Peyer's patch (tissue), 4 donors: ENCODE measurements around the gene MLLT10. TPM values are rescaled to one million over a fixed set of nuclear protein-coding genes. Genes with fewer than 3 reads are reported as not detected.

Source experiments
- DNase-seq, 3 donors: peaks; one replicate each; pipeline ENCODE4 v3.0.0-alpha.2; 2017 to 2019
- H3K27ac ChIP-seq, 4 donors: fragments of 200-600 bp; sonication (generic); one replicate each; pipeline ENCODE4 v1.5.1; 2016 to 2019
- H3K27me3 ChIP-seq, 2 donors: fragments of 200-600 bp; sonication (generic); one replicate each; pipeline ENCODE4 v1.5.1; 2019
- H3K36me3 ChIP-seq, 3 donors: fragments of 200-600 bp; sonication (generic); one replicate each; pipeline ENCODE4 v1.5.1; 2016 to 2019
- H3K4me1 ChIP-seq, 4 donors: fragments of 200-600 bp; sonication (generic); one replicate each; pipeline ENCODE4 v1.5.1; 2016 to 2019
- H3K4me3 ChIP-seq, 4 donors: fragments of 200-600 bp; sonication (generic); 1 replicate in 3 of 4; 2 replicates in 1 of 4; pipeline ENCODE4 v1.5.1; 2016 to 2019; ENCODE audit warnings: mild to moderate bottlenecking in 1 of 4
- H3K9me3 ChIP-seq, 4 donors: fragments of 200-600 bp; sonication (generic); one replicate each; pipeline ENCODE4 v1.5.1; 2016 to 2019; ENCODE audit warnings: mild to moderate bottlenecking in 1 of 4
- CTCF ChIP-seq, 6 experiments: fragments of 450-650 bp in 4 of 6; fragments of 200-600 bp in 2 of 6; sonication (generic) in 1 of 6; IDR thresholded peaks; one replicate each; pipeline ENCODE4 v1.5.1; 2017 to 2019; ENCODE audit warnings: antibody characterized with exemption in 6 of 6, mild to moderate bottlenecking in 3 of 6, moderate library complexity in 1 of 6
- POLR2A ChIP-seq, 2 donors: fragments of 450-650 bp; IDR thresholded peaks; one replicate each; pipeline ENCODE4 v1.5.1; 2017; ENCODE audit warnings: antibody characterized with exemption in 2 of 2, mild to moderate bottlenecking in 2 of 2, moderate library complexity in 2 of 2
- total RNA-seq, 4 donors: library from RNA; depleted of rRNA; stranded (reverse); fragments of >200 nt; gene quantifications; one replicate each; pipeline ENCODE4 v1.1.0, GENCODE V29; 2016

MLLT10 gene
- total RNA-seq, 4 donors from 2014 or later: 25.2 to 65.2 (median 40.1) TPM

GRCh38 chr10:21521751-21522533 lies 12.1 kb upstream of the MLLT10 start:
- Histone ChIP-seq H3K9me3 (no peaks in the 10 kb centered on the region), H3K36me3 (no peaks in the 10 kb centered on the region), H3K4me1 (peaks cover 0 to 29% (median 8%) of the 10 kb centered on the region in 4 donors), H3K27me3 (peaks cover 0 to 11% of the 10 kb centered on the region in 2 donors), H3K27ac (no peak overlapping the region), H3K4me3 (no peak overlapping the region)
- DNase-seq: no peak
- TF ChIP-seq POLR2A (IDR thresholded peaks at IDR 0.05) (no peak), CTCF (IDR thresholded peaks at IDR 0.05) (no peak)

DNA sequence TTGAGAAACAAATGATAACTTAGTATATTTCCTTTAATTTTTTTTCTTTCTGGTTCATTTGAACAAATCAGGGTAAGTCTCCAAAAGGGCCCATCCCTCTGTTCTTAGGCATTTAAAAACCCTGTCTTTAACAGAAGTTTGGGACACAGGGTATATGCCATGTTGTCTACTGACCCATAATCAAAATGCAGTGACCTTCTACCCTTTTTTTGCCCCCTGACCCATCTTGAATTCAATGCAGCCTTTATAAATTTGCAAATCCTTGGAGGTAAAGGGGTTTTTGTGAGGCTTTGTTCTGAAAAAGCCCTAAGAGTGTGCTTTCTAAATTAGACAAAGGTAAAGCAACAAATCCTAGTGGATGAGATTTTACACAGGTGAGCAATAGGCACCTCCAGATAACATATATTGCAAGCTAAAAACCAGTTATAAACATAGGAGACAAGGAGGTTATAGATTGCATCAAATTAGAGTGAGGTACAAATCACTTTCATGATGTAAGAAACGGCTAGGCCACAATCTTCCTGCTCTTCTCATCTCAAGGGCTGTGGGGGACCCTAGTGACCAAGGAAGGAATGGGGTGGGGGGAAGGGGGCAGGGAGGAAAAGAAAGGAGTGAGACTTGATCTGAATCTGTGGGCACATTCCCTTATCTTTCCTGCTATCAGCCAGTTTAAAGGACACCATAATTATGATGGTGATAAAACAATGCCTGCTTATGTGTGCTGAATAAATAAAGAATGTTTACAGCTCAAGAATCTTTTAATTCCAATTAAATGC lies 11.2 kb upstream of the MLLT10 start:
- H3K27me3 ChIP-seq: peaks cover 0 to 5% of the 10 kb centered on the region in 2 donors
- H3K4me3 ChIP-seq: no peak overlapping the region
- H3K27ac ChIP-seq: no peak overlapping the region
- TF ChIP-seq CTCF (IDR thresholded peaks at IDR 0.05): no peak
- no peak for TF ChIP-seq POLR2A (IDR thresholded peaks at IDR 0.05)
- no peaks in the 10 kb centered on the region for H3K36me3 ChIP-seq
- no peaks in the 10 kb centered on the region for H3K9me3 ChIP-seq
- DNase-seq: no peak
- peaks cover 0 to 22% (median 7%) of the 10 kb centered on the region in 4 donors for H3K4me1 ChIP-seq

DNA sequence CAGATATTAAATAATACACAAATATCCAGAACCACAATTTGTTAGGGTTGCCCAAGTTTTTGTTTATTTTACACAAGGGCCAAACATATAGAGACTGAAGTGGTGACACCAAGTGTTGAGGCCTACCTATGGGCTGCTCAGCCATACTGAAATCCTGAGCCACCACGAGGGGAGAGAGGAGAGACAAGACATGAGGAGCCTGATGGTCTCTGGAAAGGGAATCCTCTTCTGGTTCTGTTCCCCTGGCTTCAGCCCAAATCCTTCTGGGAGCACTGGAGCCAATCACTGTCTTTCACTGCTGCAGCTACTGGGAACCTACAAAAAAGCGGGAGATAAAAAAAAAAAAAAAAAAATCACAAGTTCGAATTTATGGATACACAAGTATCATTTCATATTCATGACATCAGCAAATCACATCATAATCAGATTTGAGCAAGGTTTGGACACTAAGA lies 10.4 kb upstream of the MLLT10 start:
- no peak for DNase-seq
- TF ChIP-seq POLR2A (IDR thresholded peaks at IDR 0.05) (no peak), CTCF (IDR thresholded peaks at IDR 0.05) (no peak)
- Histone ChIP-seq H3K4me1 (peaks cover 0 to 15% (median 7%) of the 10 kb centered on the region in 4 donors), H3K27me3 (peaks cover 0 to 5% of the 10 kb centered on the region in 2 donors), H3K4me3 (no peak overlapping the region), H3K36me3 (no peaks in the 10 kb centered on the region), H3K27ac (no peak overlapping the region), H3K9me3 (no peaks in the 10 kb centered on the region)

- no peak for DNase-seq
- H3K9me3 ChIP-seq: no peaks in the 10 kb centered on the region
- peaks cover 0 to 1% of the 10 kb centered on the region in 2 donors for H3K27me3 ChIP-seq
- H3K4me1 ChIP-seq: peaks cover 0 to 14% (median 7%) of the 10 kb centered on the region in 4 donors
- TF ChIP-seq POLR2A (IDR thresholded peaks at IDR 0.05) (no peak), CTCF (IDR thresholded peaks at IDR 0.05) (no peak)
- H3K4me3 ChIP-seq: no peak overlapping the region
- peak overlapping the region in 1 of 4 donors; percentile 95 for H3K27ac ChIP-seq
- H3K36me3 ChIP-seq: no peaks in the 10 kb centered on the region
Measured at GRCh38 chr10:21524131-21524525, 9.9 kb upstream of the MLLT10 start.

GRCh38 chr10:21524526-21525366 lies 9.3 kb upstream of the MLLT10 start:
- no peaks in the 10 kb centered on the region for H3K27me3 ChIP-seq
- no peak for DNase-seq
- no peaks in the 10 kb centered on the region for H3K36me3 ChIP-seq
- TF ChIP-seq POLR2A (IDR thresholded peaks at IDR 0.05) (no peak), CTCF (IDR thresholded peaks at IDR 0.05) (no peak)
- H3K4me3 ChIP-seq: peak overlapping the region; percentile 68 to 83 (median 74)
- H3K4me1 ChIP-seq: peaks cover 0 to 12% (median 7%) of the 10 kb centered on the region in 4 donors
- H3K27ac ChIP-seq: peak overlapping the region; percentile 90 to 97 (median 93)
- no peaks in the 10 kb centered on the region for H3K9me3 ChIP-seq
